NCI-H510A (cell line): ENCODE measurements around the gene MAN2A2.

Experiments used
- DNase-seq: peaks from one replicate; lab custom pipeline; 2025; lab: John Stamatoyannopoulos, UW

The MAN2A2 gene

DNA sequence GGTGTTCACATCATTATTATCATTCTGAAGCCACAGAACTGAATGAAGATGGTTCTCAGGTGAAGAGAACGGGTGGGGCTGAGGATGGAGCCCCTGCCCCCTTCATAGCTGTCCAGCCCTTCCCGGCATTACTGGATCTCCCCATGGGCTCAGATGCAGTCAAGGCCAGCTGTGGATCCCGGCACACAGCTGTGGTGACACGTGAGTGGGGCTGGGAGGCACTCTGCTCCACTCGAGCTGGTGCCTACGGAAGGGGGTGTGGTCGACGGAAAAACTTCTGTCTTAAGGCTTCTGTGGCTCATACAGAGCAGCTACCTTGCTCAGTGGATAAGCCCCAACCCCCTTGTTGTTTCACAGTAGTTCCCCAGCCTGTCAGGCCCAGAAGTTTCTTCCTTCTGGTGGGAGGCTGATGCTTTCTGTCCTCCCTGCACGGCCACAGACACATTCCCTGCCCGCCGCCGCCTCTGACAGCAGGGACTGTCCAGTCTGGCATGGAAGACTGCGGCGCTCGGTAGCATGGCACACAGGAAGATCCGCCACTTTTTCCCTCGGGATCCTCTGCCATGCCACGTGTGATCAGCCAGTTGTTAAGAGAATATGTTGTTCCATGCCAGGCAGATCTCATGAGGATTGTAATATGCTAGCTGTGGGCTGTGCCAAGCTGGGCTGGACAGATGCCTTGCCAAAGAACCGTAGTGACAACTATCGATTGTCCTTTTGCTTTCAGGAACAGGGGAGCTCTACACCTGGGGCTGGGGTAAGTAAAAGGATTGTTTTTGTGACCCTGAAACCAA lies 57.4 kb downstream of the MAN2A2 start:
- no peak for DNase-seq

DNA sequence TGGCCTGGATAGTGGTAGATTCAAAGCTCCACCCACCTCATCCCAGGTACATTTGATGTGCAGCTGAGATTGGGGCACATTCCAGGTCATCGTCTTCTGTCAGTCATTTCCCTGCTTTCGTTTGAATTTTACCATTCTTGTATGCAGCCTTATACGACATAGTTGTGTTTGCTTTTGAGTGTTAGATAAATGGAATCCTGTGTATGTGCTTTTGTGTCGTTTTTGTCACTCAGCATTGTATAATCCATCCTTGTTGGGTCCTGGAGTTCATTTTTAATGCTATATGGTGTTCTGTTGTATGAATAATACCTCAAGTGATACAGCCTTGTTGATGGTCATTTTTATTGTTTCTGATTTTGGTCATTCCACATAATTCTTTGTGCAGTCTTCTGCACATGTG lies 58.9 kb downstream of the MAN2A2 start:
- no peak for DNase-seq

DNA sequence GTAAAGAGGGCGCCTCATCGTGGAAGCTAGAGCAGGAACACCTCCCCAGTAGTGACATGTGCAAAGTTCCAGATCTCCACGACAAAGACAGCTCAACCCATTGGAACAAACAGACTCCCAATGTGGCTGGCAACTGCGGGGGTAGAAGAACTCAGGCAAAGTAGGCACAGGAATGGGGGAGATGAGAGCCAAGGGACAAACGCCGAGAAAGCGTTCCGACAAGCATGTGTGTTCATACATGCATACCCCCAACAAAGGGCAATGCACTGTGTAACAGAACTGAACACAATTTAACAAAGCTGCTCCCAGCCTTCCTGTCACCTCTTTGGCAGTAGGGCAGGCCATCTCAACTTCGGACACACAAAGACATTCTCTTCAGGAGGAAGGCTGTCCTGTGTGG lies 63.2 kb downstream of the MAN2A2 start:
- no peak for DNase-seq

- no peak for DNase-seq
Measured at GRCh38 chr15:90967206-90967605, 64.1 kb downstream of the MAN2A2 start.

DNA sequence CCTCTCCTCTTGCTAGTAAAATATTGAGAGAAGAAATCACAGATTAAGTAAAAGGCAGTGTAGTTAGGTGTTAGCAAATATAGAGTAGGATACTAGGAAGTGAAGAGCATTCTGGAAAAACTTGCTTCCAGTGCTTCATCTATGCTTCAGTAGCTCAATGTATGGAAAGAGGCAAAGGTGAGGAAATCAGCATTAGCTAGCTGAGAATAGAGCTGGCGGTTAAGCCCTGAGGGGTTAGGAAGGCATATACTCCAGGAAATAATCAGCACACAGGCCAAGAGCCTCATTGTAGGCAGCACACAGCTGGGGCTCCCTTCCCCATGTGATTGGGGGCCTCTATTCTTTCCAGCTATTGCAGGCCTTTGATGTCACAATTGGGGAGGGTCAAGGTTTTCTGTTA lies 65.3 kb downstream of the MAN2A2 start:
- DNase-seq: no peak

DNA sequence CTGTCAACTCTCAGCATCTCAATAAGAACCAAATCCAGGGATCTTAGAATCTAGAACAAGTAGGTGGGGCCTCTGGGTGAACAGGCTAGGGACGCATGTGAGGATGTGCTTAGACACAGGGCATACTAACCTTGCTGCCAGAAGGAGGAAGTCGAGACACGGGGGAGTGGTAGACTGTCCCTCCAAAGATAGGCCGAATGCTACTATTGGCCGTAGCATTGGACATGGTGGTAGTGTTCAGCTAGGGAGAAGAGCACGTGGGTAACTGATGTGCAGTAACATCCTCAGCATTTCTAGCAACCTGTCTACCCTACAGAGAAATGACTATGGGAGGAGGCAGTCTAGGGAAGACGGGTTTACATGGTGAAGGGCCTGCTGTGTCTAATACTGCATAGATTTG lies 67.2 kb downstream of the MAN2A2 start:
- DNase-seq: no peak

DNA sequence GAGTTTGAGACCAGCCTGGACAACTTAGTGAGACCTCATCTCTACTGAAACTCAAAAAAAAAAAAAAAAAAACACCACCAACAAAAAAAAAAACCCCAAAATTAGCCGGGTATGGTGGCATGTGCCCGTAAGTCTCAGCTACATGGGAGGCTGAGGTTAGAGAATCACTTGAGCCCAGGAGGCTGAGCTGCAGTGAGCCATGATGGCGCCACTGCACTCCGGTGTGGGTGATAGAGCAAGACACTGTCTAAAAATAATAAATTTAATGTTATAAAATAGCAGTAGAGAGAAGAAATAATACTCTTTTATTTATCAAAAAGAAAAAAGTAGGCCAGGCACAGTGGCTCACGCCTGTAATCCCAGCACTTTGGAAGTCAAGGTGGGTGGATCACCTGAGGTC lies 69.0 kb downstream of the MAN2A2 start:
- no peak for DNase-seq
